Smooth muscle cell (in vitro differentiated cells): Measurements from ENCODE around the gene TTYH3. TPM values are rescaled to one million over a fixed set of nuclear protein-coding genes. Genes with fewer than 3 reads are reported as not detected.

Source experiments
- DNase-seq: peaks from one replicate; lab custom pipeline; 2025; ENCODE audit not compliant: unreplicated experiment; lab: John Stamatoyannopoulos, UW
- H2AFZ ChIP-seq: fragments of 200-600 bp; sonication (generic); 2 replicates; pipeline ENCODE4 v1.6.0; 2016; ENCODE audit warnings: antibody characterized with exemption, low read depth, mild to moderate bottlenecking
- H3F3A ChIP-seq: fragments of 200-600 bp; sonication (generic); 2 replicates; pipeline ENCODE4 v1.6.0; 2017; ENCODE audit warnings: antibody characterized with exemption, low read depth
- H3K27ac ChIP-seq: fragments of 200-600 bp; sonication (generic); 2 replicates; pipeline ENCODE4 v1.5.1; 2016; ENCODE audit warnings: low read depth, mild to moderate bottlenecking
- H3K27me3 ChIP-seq: fragments of 200-600 bp; sonication (generic); 2 replicates; pipeline ENCODE4 v1.6.1; 2016; ENCODE audit warnings: low read depth, mild to moderate bottlenecking
- H3K36me3 ChIP-seq: fragments of 200-600 bp; sonication (generic); 2 replicates; pipeline ENCODE4 v1.5.1; 2016; ENCODE audit warnings: low read depth
- H3K4me1 ChIP-seq: fragments of 200-600 bp; sonication (generic); 2 replicates; pipeline ENCODE4 v1.5.1; 2016; ENCODE audit warnings: low read depth
- H3K4me2 ChIP-seq: fragments of 200-600 bp; sonication (generic); 2 replicates; pipeline ENCODE4 v1.6.0; 2016; ENCODE audit warnings: mild to moderate bottlenecking
- H3K4me3 ChIP-seq: fragments of 200-600 bp; sonication (generic); 2 replicates; pipeline ENCODE4 v1.5.1; 2016; ENCODE audit warnings: mild to moderate bottlenecking
- H3K79me2 ChIP-seq: fragments of 200-600 bp; sonication (generic); 2 replicates; pipeline ENCODE4 v1.6.0; 2016; ENCODE audit warnings: low read depth, mild to moderate bottlenecking
- H3K9ac ChIP-seq: fragments of 200-600 bp; sonication (generic); 2 replicates; pipeline ENCODE4 v1.6.0; 2016; ENCODE audit warnings: low read depth
- H3K9me3 ChIP-seq: fragments of 200-600 bp; sonication (generic); replicated peaks from 2 replicates; pipeline ENCODE4 v1.5.1; 2016; ENCODE audit warnings: low read depth
- H4K20me1 ChIP-seq: fragments of 200-600 bp; sonication (generic); 2 replicates; pipeline ENCODE4 v1.6.0; 2016; ENCODE audit warnings: low read depth
- WGBS: methylation state at CpG from one replicate; pipeline ENCODE4 v1.1.7; 2016; ENCODE audit warnings: low lambda C conversion rate; 5-methylcytosine and 5-hydroxymethylcytosine counted together
- polyA plus RNA-seq: library from polyadenylated mRNA; unstranded; fragments of >200 nt; fragmentation: Nextera tagmentation; extraction: Ambion mirVana; gene quantifications from 2 replicates; pipeline ENCODE4 v1.2.1, GENCODE V29; 2016
- total RNA-seq: library from RNA; depleted of rRNA; stranded (reverse); fragments of >200 nt; gene quantifications from 2 replicates; pipeline ENCODE4 v1.2.3, GENCODE V29; 2014
- TF ChIP-seq, protein P1 (sequence below): fragments of 200-600 bp; sonication (generic); IDR thresholded peaks from 2 replicates; pipeline ENCODE4 v1.5.1; 2017; ENCODE audit warnings: borderline replicate concordance, mild to moderate bottlenecking, antibody characterized with exemption; ENCODE audit not compliant: insufficient read depth, poor library complexity, severe bottlenecking

TTYH3 gene
- total and polyA plus RNA-seq, 2 experiments from 2014 or later = 51.5 to 179 TPM

DNA sequence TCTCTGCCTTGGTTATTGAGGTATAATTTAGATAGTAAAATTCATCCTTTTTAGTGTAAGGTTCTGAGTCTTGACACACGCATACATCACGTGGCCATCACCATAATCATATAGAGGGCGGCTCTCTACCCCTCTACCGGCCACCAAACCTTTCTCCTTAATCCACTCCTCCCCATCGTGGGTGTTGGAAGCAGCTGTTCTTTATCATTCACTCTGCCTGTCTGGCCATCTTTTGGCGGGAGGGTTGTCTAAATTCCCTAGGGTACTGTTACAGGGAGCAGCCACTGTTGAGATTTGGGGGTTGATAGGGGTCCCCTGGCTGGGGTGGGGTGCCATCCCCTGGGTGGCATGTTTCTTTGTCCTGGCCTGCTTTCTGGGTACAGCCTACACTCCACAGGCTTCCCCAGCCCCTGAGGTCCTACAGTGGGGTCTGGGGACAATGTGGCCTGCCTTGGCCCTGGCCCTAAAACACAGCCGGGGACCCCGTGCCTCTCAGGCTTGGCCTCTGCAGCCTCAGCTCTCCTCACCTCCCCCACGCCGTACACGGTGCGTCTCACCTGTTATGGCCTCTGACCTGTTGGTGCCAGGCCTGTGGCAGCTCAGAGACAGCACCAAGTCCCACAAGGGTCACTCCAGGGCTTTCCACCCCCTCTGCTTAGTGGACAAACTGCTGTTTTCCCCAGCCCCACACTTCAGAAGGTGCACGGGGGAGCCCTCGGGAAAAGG, 73.7 kb downstream of the TTYH3 start:
- Histone ChIP-seq H3K27ac (no peak overlapping the region), H2AFZ (no peak overlapping the region), H3K9ac (no peak overlapping the region), H3K4me1 (peaks cover 11% of the 10 kb centered on the region), H3F3A (no peaks in the 10 kb centered on the region), H4K20me1 (no peaks in the 10 kb centered on the region), H3K79me2 (no peaks in the 10 kb centered on the region), H3K27me3 (no peaks in the 10 kb centered on the region), H3K4me3 (no peak overlapping the region), H3K4me2 (no peak overlapping the region), H3K36me3 (no peaks in the 10 kb centered on the region), H3K9me3 (no peaks in the 10 kb centered on the region)
- TF ChIP-seq, protein P1, sequence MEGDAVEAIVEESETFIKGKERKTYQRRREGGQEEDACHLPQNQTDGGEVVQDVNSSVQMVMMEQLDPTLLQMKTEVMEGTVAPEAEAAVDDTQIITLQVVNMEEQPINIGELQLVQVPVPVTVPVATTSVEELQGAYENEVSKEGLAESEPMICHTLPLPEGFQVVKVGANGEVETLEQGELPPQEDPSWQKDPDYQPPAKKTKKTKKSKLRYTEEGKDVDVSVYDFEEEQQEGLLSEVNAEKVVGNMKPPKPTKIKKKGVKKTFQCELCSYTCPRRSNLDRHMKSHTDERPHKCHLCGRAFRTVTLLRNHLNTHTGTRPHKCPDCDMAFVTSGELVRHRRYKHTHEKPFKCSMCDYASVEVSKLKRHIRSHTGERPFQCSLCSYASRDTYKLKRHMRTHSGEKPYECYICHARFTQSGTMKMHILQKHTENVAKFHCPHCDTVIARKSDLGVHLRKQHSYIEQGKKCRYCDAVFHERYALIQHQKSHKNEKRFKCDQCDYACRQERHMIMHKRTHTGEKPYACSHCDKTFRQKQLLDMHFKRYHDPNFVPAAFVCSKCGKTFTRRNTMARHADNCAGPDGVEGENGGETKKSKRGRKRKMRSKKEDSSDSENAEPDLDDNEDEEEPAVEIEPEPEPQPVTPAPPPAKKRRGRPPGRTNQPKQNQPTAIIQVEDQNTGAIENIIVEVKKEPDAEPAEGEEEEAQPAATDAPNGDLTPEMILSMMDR = no peak
- DNase-seq = no peak
- WGBS = 87% methylated on average over 14 of the region's 14 CpGs

DNA sequence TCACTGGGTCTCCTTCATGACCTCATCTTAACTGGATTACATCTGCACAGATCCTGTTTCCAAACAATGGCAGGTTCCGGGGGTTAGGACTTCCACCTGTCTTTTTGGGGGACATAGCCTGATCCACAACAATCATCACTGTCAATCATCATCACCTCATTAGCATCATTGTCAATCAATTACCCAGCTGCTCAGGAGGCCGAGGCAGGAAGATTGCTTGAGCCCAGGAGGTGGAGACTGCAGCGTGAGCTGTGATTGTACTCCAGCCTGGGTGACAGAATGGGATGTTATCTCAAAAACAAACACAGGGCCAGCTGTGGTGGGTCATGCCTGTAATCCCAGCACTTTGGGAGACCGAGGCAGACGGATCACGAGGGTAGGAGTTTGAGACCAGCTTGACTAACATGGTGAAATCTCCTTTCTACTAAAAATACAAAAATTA, 74.9 kb downstream of the TTYH3 start:
- Histone ChIP-seq H3K4me2 (no peak overlapping the region), H3K9ac (no peak overlapping the region), H3K36me3 (no peaks in the 10 kb centered on the region), H2AFZ (no peak overlapping the region), H4K20me1 (no peaks in the 10 kb centered on the region), H3F3A (no peaks in the 10 kb centered on the region), H3K4me3 (no peak overlapping the region), H3K4me1 (peaks cover 11% of the 10 kb centered on the region), H3K79me2 (no peaks in the 10 kb centered on the region), H3K27me3 (no peaks in the 10 kb centered on the region), H3K27ac (no peak overlapping the region), H3K9me3 (no peaks in the 10 kb centered on the region)
- no peak for DNase-seq
- TF ChIP-seq, protein P1 = no peak
- 24% methylated on average over 6 of the region's 6 CpGs for WGBS

DNA sequence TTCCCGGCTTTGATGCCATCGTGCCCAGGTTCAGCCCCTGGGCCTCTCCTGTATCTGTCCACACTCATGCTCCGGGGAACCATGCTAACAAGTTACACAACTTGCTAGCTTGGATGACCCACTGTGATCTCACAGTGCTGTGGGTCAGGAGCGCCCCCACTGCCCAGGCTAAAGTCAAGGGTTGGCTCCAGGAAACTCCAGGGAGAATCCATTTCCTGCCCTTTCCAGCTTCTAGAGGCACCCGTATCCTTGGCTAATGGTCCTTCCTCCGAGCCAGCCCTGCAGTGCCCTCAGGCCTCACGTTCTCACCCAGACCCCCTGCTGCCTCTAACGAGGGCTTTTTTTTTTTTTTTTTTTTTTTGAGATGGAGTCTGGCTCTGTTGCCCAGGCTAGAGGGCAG, 75.7 kb downstream of the TTYH3 start:
- no peaks in the 10 kb centered on the region for H3F3A ChIP-seq
- H3K4me3 ChIP-seq = no peak overlapping the region
- H3K9ac ChIP-seq = no peak overlapping the region
- no peak for DNase-seq
- H3K9me3 ChIP-seq = no peaks in the 10 kb centered on the region
- 74% methylated on average over 8 of the region's 8 CpGs for WGBS
- H4K20me1 ChIP-seq = no peaks in the 10 kb centered on the region
- TF ChIP-seq, protein P1 = no peak
- no peak overlapping the region for H3K4me2 ChIP-seq
- H3K36me3 ChIP-seq = no peaks in the 10 kb centered on the region
- no peaks in the 10 kb centered on the region for H3K79me2 ChIP-seq
- H3K4me1 ChIP-seq = peaks cover 11% of the 10 kb centered on the region
- no peak overlapping the region for H2AFZ ChIP-seq
- no peak overlapping the region for H3K27ac ChIP-seq
- no peaks in the 10 kb centered on the region for H3K27me3 ChIP-seq

DNA sequence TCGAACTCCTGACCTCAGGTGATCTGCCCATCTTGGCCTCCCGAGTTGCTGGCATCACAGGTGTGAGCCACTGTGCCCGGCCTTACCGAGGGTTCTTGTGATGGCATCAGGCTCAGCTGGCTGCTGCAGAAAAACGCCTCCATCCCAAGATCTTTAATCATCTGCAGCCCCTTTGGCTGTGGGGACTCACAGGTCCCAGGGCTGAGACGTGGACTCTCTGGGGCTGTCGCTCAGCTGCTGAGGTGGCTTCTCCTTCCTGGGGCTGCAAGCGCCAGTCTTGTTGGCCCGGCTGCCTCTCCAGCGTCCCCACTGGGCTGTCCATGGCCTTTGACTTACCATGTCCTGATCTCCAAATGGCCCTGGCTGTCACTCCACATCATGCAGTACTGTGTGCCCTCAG, 76.3 kb downstream of the TTYH3 start:
- Histone ChIP-seq H4K20me1 (no peaks in the 10 kb centered on the region), H3K4me3 (no peak overlapping the region), H3K27me3 (no peaks in the 10 kb centered on the region), H3F3A (no peaks in the 10 kb centered on the region), H3K36me3 (no peaks in the 10 kb centered on the region), H3K9ac (no peak overlapping the region), H3K27ac (no peak overlapping the region), H2AFZ (no peak overlapping the region), H3K9me3 (no peaks in the 10 kb centered on the region), H3K79me2 (no peaks in the 10 kb centered on the region), H3K4me1 (peaks cover 11% of the 10 kb centered on the region), H3K4me2 (no peak overlapping the region)
- TF ChIP-seq, protein P1 = no peak
- DNase-seq = no peak
- WGBS = 98% methylated on average over 10 of the region's 10 CpGs
